Left ventricle myocardium superior (tissue), 1 donor: ENCODE measurements around the gene LANCL2. TPM values are rescaled to one million over a fixed set of nuclear protein-coding genes. Genes with fewer than 3 reads are reported as not detected.
A peak's percentile ranks its signal among the peaks of the same experiment; 100 is the strongest.

ENCODE experiments used
- ATAC-seq: fragments of 200-7000 bp; cut with Tn5 transposase; one replicate; pipeline ENCODE4 v1.9.1; 2020; ENCODE audit warnings: mild to moderate bottlenecking, moderate library complexity
- DNase-seq: peaks from one replicate; pipeline ENCODE4 v3.0.0-alpha.2; 2020
- intact Hi-C: fragments of 100-400 bp; cut with micrococcal nuclease; formaldehyde crosslinking; loops from one replicate; pipeline ENCODE4 v1.11.0; 2022
- total RNA-seq: library from RNA; stranded (reverse); fragmentation: NEBNext Ultra II Directional; extraction: Animal tissue kit (Norgen Biotek cat#: 25700); gene quantifications from one replicate; pipeline ENCODE4 v1.2.1, GENCODE V29; 2021
- donor health status: DM: no; HTN: yes; CAD: no; lungs with severe emphysema.

The LANCL2 gene
- total RNA-seq, 1 donor from 2014 or later, result 8.4 TPM

- intact Hi-C loops, result no loop called here
- DNase-seq (no peak), ATAC-seq (no peak)
Measured at GRCh38 chr7:55476852-55477780, 112.0 kb downstream of the LANCL2 start.

DNA sequence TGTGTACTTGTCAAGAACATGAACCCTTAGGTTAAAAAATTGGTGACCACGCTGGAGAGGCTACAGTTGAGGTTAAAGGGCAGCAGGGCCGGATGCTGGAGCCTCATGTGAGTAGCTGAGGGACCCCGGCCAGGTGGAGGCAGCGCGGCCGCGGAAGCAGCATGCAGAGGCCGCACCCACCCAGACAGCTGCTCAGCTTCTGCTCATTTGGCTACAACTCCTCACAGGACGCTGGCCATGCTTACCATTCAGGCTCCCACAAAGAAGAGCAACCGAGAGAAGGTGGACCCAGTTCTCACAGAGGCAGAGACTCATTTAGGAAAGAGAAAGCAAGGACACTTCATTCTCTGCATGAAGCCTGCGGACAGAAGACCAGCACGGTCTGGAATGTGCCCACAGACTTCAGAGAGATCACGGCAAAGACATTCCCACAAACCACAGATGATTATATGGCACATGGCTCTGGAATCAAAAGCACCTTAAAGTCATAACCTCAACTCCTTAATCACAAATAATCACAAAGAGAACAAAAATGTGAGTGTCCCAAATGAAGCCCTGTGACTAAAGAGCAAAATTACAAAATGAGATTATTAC is 112.7 kb downstream of the LANCL2 start:
- intact Hi-C loops, result no loop called here
- no peak for DNase-seq
- ATAC-seq, result peak; percentile 50

- DNase-seq (no peak), ATAC-seq (peak; percentile 43)
Measured at GRCh38 chr7:55478700-55479099, 113.6 kb downstream of the LANCL2 start.

GRCh38 chr7:55481155-55481554 is 116.0 kb downstream of the LANCL2 start:
- no peak for ATAC-seq
- no peak for DNase-seq
- intact Hi-C loops, result no loop called here

More at GRCh38 chr7:55478700-55479099, 113.6 kb downstream of the LANCL2 start:
- intact Hi-C loops, result no loop called here

- intact Hi-C loops, result no loop called here
- no peak for DNase-seq
Measured at GRCh38 chr7:55483046-55483445, 117.9 kb downstream of the LANCL2 start.

More at GRCh38 chr7:55483046-55483445, 117.9 kb downstream of the LANCL2 start:
- ATAC-seq, result no peak

Other genes starting within 250 kb of the LANCL2 start
- gene VOPP1, start 207.2 kb downstream of the LANCL2 start, total RNA-seq, result 23.4 TPM